GM21529 (cell line): Measurements from ENCODE around the gene SLC27A3.
"Not testable (repeated sequence)": the region's sequence is repeated elsewhere in the genome, so short reads cannot be mapped to it uniquely, and the experiment has no call there.

ENCODE experiments used
- ATAC-seq: cut with Tn5 transposase; IDR thresholded peaks from one replicate; pipeline ENCODE4 v1.9.1; 2021; ENCODE audit not compliant: unreplicated experiment

The SLC27A3 gene

GRCh38 chr1:153760440-153760839, 14.8 kb upstream of the SLC27A3 start:
- ATAC-seq, result no peak

- no peak for ATAC-seq
These were observed 11.6 kb upstream of the SLC27A3 start for GRCh38 chr1:153763365-153764225.

- ATAC-seq, result no peak
These were observed 10.9 kb upstream of the SLC27A3 start for GRCh38 chr1:153764310-153764709.

GRCh38 chr1:153766663-153767062, 8.5 kb upstream of the SLC27A3 start:
- ATAC-seq, result not testable (repeated sequence)

- no peak for ATAC-seq
These were observed 7.7 kb upstream of the SLC27A3 start for GRCh38 chr1:153767519-153767918.

GRCh38 chr1:153768316-153769181, 6.7 kb upstream of the SLC27A3 start:
- ATAC-seq, result no peak

GRCh38 chr1:153769221-153769620, 6.0 kb upstream of the SLC27A3 start:
- no peak for ATAC-seq

GRCh38 chr1:153770797-153771196, 4.4 kb upstream of the SLC27A3 start:
- no peak for ATAC-seq

- no peak for ATAC-seq
These were observed 3.9 kb upstream of the SLC27A3 start for GRCh38 chr1:153771261-153771660.

- no peak for ATAC-seq
These were observed 3.2 kb upstream of the SLC27A3 start for GRCh38 chr1:153771841-153772593.

GRCh38 chr1:153773096-153773921, 1.9 kb upstream of the SLC27A3 start:
- ATAC-seq, result no peak

- ATAC-seq, result no peak
These were observed 1.1 kb upstream of the SLC27A3 start for GRCh38 chr1:153774026-153774595.

GRCh38 chr1:153775458-153776327, 486 bp downstream of the SLC27A3 start:
- peak; percentile 50 for ATAC-seq

GRCh38 chr1:153776352-153776751, 1.1 kb downstream of the SLC27A3 start:
- ATAC-seq, result no peak

- no peak for ATAC-seq
These were observed 1.7 kb downstream of the SLC27A3 start for GRCh38 chr1:153776845-153777370.

- ATAC-seq, result no peak
These were observed 2.4 kb downstream of the SLC27A3 start for GRCh38 chr1:153777648-153778047.

GRCh38 chr1:153778051-153778823, 3.0 kb downstream of the SLC27A3 start:
- ATAC-seq, result no peak
